HCT116 (cell line): ENCODE results near the gene MMS19. TPM values are rescaled to one million over a fixed set of nuclear protein-coding genes. Genes with fewer than 3 reads are reported as not detected.

Experiments used
- ATAC-seq: fragments of 200-7000 bp; cut with Tn5 transposase; 2 replicates; pipeline ENCODE4 v1.9.1; 2020; ENCODE audit warnings: mild to moderate bottlenecking, moderate library complexity
- BruUV-seq: library from RNA; stranded (reverse); fragments of 400-500 nt; replicated peaks from 2 replicates; lab custom pipeline; 2021; lab: Mats Ljungman, UMichigan
- CTCF ChIA-PET: fragments of 300-600 bp; sonication (Branson Sonifier 250); formaldehyde crosslinking; loops from one replicate; lab custom pipeline; 2021; ENCODE audit warnings: antibody characterized with exemption; lab: Charles Lee
- POLR2A ChIA-PET: fragments of 300-600, 350-600 bp; sonication (Branson Sonifier 250); formaldehyde crosslinking; loops from one replicate; lab custom pipeline; 2021; ENCODE audit warnings: antibody characterized with exemption; lab: Charles Lee
- RAD21 ChIA-PET, 2 experiments: fragments of 300-600 bp; sonication (Branson Sonifier 250); formaldehyde crosslinking; loops; one replicate each; lab custom pipeline; 2023; ENCODE audit warnings: low total read pairs in 2 of 2; ENCODE audit not compliant: uncharacterized antibody in 2 of 2, unreplicated experiment in 2 of 2, low non-redundant PET in 1 of 2; lab: Charles Lee
- DNase-seq: peaks from one replicate; pipeline ENCODE4 v3.0.0-alpha.2; 2010; ENCODE audit warnings: low read depth, low spot score
- H2AFZ ChIP-seq: fragments of 200-600 bp; shearing (Covaris generic), sonication (generic); 2 replicates; pipeline ENCODE4 v1.6.1; 2017; ENCODE audit warnings: low read depth, mixed run types, mixed read lengths, antibody characterized with exemption, low read length; ENCODE audit not compliant: poor library complexity, severe bottlenecking
- H3K27ac ChIP-seq: 2 replicates; pipeline ENCODE4 v1.5.1; 2012; ENCODE audit warnings: low read depth, low read length
- H3K27me3 ChIP-seq: fragments of 200-600 bp; sonication (generic); 2 replicates; pipeline ENCODE4 v1.6.1; 2016; ENCODE audit warnings: mixed run types, low read length, mixed read lengths; ENCODE audit not compliant: insufficient read depth
- H3K36me3 ChIP-seq, 2 experiments: fragments of 200-500 bp in 1 of 2; fragments of 200-600 bp in 1 of 2; sonication (Bioruptor generic) in 1 of 2; sonication (generic) in 1 of 2; 2 replicates each; pipeline versions ENCODE4 v1.5.1 to v1.6.1; 2014 to 2016; ENCODE audit warnings: low read length in 2 of 2, inconsistent platforms in 1 of 2, mixed read lengths in 1 of 2, mixed run types in 1 of 2; ENCODE audit not compliant: insufficient read depth in 2 of 2, control insufficient read depth in 1 of 2
- H3K4me1 ChIP-seq, 2 experiments: fragments of 200-600 bp in 1 of 2; sonication (generic) in 1 of 2; 2 replicates each; pipeline versions ENCODE4 v1.5.1 to v1.6.1; 2012 to 2017; ENCODE audit warnings: low read length in 2 of 2, inconsistent platforms in 1 of 2, mild to moderate bottlenecking in 1 of 2, mixed read lengths in 1 of 2, mixed run types in 1 of 2, moderate library complexity in 1 of 2; ENCODE audit not compliant: insufficient read depth in 2 of 2, control insufficient read depth in 1 of 2
- H3K4me2 ChIP-seq: fragments of 200-600 bp; sonication (generic); 2 replicates; pipeline ENCODE4 v1.6.1; 2017; ENCODE audit warnings: mixed run types, low read length, mixed read lengths
- H3K4me3 ChIP-seq, 2 experiments: fragments of 200-600 bp in 1 of 2; sonication (generic) in 1 of 2; replicated peaks in 1 of 2; 2 replicates each; pipeline ENCODE4 v1.5.1; 2011 to 2016; ENCODE audit warnings: low read length in 2 of 2, control low read depth in 1 of 2, low read depth in 1 of 2, mild to moderate bottlenecking in 1 of 2, mixed read lengths in 1 of 2, mixed run types in 1 of 2
- H3K79me2 ChIP-seq: fragments of 200-600 bp; sonication (generic); 2 replicates; pipeline ENCODE4 v1.6.1; 2017; ENCODE audit warnings: mild to moderate bottlenecking, mixed run types, low read length, moderate library complexity, mixed read lengths; ENCODE audit not compliant: insufficient read depth
- H3K9ac ChIP-seq: fragments of 200-600 bp; sonication (generic); 2 replicates; pipeline ENCODE4 v1.6.1; 2016; ENCODE audit warnings: low read length, mixed read lengths
- H3K9me2 ChIP-seq: fragments of 200-600 bp; sonication (generic), shearing (Covaris generic); 2 replicates; pipeline ENCODE4 v1.6.1; 2017; ENCODE audit warnings: mixed run types, mild to moderate bottlenecking, moderate library complexity; ENCODE audit not compliant: insufficient read depth
- H3K9me3 ChIP-seq, 2 experiments: fragments of 200-500 bp in 1 of 2; fragments of 200-600 bp in 1 of 2; sonication (Bioruptor generic) in 1 of 2; sonication (generic) in 1 of 2; 2 replicates each; pipeline ENCODE4 v1.6.1; 2014 to 2017; ENCODE audit warnings: low read length in 2 of 2, mixed read lengths in 2 of 2, inconsistent platforms in 1 of 2, low read depth in 1 of 2, mild to moderate bottlenecking in 1 of 2, mixed run types in 1 of 2, moderate library complexity in 1 of 2; ENCODE audit not compliant: control insufficient read depth in 1 of 2, insufficient read depth in 1 of 2
- H4K20me1 ChIP-seq: fragments of 200-600 bp; sonication (generic), shearing (Covaris generic); 2 replicates; pipeline ENCODE4 v1.6.1; 2017; ENCODE audit warnings: mixed run types, mild to moderate bottlenecking, moderate library complexity; ENCODE audit not compliant: insufficient read depth
- CBX3 ChIP-seq: IDR thresholded peaks from 2 replicates; pipeline ENCODE4 v1.6.1; 2012; ENCODE audit warnings: low read depth
- ELF1 ChIP-seq: IDR thresholded peaks from 2 replicates; pipeline ENCODE4 v1.6.1; 2012; ENCODE audit warnings: low read depth, borderline replicate concordance
- EZH2phosphoT487 ChIP-seq: fragments of 200-600 bp; IDR thresholded peaks from 2 replicates; pipeline ENCODE4 v1.6.1; 2018; ENCODE audit warnings: antibody characterized with exemption, borderline replicate concordance
- FOSL1 ChIP-seq: IDR thresholded peaks from 2 replicates; pipeline ENCODE4 v1.6.1; 2012; ENCODE audit warnings: low read depth
- JUND ChIP-seq: IDR thresholded peaks from 2 replicates; pipeline ENCODE4 v1.6.1; 2012
- POLR2A ChIP-seq: IDR thresholded peaks from 2 replicates; pipeline ENCODE4 v1.7.0; 2011; ENCODE audit warnings: borderline replicate concordance; ENCODE audit not compliant: insufficient read depth, insufficient read length; ENCODE audit errors: extremely low read depth
- POLR2AphosphoS5 ChIP-seq: IDR thresholded peaks from 2 replicates; pipeline ENCODE4 v1.6.1; 2011; ENCODE audit warnings: mild to moderate bottlenecking, low read depth, low read length, moderate library complexity
- SIN3A ChIP-seq: IDR thresholded peaks from 2 replicates; pipeline ENCODE4 v1.6.1; 2012; ENCODE audit warnings: low read depth
- TCF7L2 ChIP-seq: IDR thresholded peaks from 2 replicates; pipeline ENCODE4 v1.7.0; 2011; ENCODE audit warnings: borderline replicate concordance, inconsistent platforms; ENCODE audit not compliant: insufficient read depth, insufficient read length; ENCODE audit errors: extremely low read depth
- YY1 ChIP-seq: IDR thresholded peaks from 2 replicates; pipeline ENCODE4 v1.6.1; 2011; ENCODE audit warnings: low read length, low read depth, moderate library complexity, mild to moderate bottlenecking; ENCODE audit not compliant: insufficient replicate concordance; ENCODE audit errors: extremely low read depth
- intact Hi-C: fragments of 100-400 bp; cut with micrococcal nuclease; formaldehyde crosslinking; loops from 2 replicates; pipeline ENCODE4 v1.10.0; 2022
- total RNA-seq: library from RNA; stranded (reverse); gene quantifications from one replicate; pipeline ENCODE4 v1.2.1, GENCODE V29; 2021; ENCODE audit not compliant: unreplicated experiment
- TF ChIP-seq, protein P1 (sequence below): IDR thresholded peaks from 2 replicates; pipeline ENCODE4 v1.6.1; 2011; ENCODE audit warnings: mild to moderate bottlenecking, low read length, moderate library complexity; ENCODE audit not compliant: insufficient replicate concordance; ENCODE audit errors: extremely low read depth
- TF ChIP-seq, protein P2 (sequence below), 3 experiments: fragments of 200-600 bp in 1 of 3; sonication (generic) in 1 of 3; IDR thresholded peaks in 2 of 3; conservative IDR thresholded peaks in 1 of 3; 2 replicates each; pipeline ENCODE4 v1.5.1; 2012 to 2017; ENCODE audit warnings: low read depth in 2 of 3, low read length in 2 of 3, antibody characterized with exemption in 1 of 3, borderline replicate concordance in 1 of 3, control low read depth in 1 of 3, mild to moderate bottlenecking in 1 of 3, mixed read lengths in 1 of 3, mixed run types in 1 of 3, moderate library complexity in 1 of 3; ENCODE audit not compliant: insufficient read depth in 1 of 3
- TF ChIP-seq, protein P3 (sequence below): IDR thresholded peaks from 2 replicates; pipeline ENCODE4 v1.6.1; 2012

The MMS19 gene
- total RNA-seq, 1 experiment from 2014 or later, result 101 TPM

DNA sequence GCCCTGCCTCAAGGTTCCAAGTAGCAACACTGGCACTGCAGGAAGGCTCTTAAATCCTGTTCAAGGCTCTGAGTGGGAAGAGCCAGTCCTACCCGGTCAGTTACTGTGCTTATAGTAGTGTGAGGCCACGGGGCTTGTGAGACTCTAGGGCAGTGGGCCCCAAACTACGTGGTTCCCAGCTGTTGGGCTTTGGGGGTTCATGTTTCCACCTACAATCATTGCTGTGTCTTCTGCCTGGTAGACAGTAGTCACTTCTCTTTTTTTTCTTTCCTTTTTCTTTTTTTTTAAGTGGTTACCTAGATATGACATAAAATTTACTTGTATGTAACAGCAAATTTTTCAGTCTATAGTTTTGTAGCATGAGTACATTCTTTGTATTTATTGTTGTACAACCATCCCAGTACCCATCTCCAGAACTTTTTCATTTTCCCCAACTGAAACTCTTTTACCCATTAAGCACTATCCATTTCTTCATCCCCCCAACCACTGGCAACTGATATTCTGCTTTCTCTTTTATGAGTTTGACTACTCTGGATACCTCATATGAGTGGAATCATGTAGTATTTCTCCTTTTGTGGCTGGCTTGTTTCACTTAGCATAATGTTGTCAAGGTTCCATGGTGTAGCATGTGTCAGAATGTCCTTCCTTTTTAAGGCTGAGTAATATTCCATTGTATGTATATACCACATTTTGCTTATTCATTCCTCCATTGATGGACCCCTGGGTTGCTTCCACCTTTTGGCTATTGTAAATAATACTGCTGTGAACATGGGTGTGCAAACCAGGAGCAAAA, 8.2 kb upstream of the MMS19 start:
- H3K4me3 ChIP-seq, result no peak overlapping the region
- H3K27me3 ChIP-seq, result no peaks in the 10 kb centered on the region
- H3K9me3 ChIP-seq, result no peaks in the 10 kb centered on the region
- TF ChIP-seq, protein P1, sequence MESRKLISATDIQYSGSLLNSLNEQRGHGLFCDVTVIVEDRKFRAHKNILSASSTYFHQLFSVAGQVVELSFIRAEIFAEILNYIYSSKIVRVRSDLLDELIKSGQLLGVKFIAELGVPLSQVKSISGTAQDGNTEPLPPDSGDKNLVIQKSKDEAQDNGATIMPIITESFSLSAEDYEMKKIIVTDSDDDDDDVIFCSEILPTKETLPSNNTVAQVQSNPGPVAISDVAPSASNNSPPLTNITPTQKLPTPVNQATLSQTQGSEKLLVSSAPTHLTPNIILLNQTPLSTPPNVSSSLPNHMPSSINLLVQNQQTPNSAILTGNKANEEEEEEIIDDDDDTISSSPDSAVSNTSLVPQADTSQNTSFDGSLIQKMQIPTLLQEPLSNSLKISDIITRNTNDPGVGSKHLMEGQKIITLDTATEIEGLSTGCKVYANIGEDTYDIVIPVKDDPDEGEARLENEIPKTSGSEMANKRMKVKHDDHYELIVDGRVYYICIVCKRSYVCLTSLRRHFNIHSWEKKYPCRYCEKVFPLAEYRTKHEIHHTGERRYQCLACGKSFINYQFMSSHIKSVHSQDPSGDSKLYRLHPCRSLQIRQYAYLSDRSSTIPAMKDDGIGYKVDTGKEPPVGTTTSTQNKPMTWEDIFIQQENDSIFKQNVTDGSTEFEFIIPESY, result no peak
- TF ChIP-seq YY1, result no peak
- TF ChIP-seq JUND, result no peak
- no peak for TF ChIP-seq SIN3A
- TF ChIP-seq, protein P2, sequence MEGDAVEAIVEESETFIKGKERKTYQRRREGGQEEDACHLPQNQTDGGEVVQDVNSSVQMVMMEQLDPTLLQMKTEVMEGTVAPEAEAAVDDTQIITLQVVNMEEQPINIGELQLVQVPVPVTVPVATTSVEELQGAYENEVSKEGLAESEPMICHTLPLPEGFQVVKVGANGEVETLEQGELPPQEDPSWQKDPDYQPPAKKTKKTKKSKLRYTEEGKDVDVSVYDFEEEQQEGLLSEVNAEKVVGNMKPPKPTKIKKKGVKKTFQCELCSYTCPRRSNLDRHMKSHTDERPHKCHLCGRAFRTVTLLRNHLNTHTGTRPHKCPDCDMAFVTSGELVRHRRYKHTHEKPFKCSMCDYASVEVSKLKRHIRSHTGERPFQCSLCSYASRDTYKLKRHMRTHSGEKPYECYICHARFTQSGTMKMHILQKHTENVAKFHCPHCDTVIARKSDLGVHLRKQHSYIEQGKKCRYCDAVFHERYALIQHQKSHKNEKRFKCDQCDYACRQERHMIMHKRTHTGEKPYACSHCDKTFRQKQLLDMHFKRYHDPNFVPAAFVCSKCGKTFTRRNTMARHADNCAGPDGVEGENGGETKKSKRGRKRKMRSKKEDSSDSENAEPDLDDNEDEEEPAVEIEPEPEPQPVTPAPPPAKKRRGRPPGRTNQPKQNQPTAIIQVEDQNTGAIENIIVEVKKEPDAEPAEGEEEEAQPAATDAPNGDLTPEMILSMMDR (IDR thresholded peaks at IDR 0.05 in 2 of 3, conservative IDR thresholded peaks at IDR 0.05 in 1 of 3; ENCODE audit: borderline replicate concordance in 1 of 3, insufficient read depth in 1 of 3, low read depth in 2 of 3, low read length in 2 of 3), result no peak
- TF ChIP-seq, protein P3, sequence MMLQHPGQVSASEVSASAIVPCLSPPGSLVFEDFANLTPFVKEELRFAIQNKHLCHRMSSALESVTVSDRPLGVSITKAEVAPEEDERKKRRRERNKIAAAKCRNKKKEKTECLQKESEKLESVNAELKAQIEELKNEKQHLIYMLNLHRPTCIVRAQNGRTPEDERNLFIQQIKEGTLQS, result no peak
- TF ChIP-seq TCF7L2, result no peak
- TF ChIP-seq POLR2A, result no peak
- TF ChIP-seq FOSL1, result no peak
- no peak for TF ChIP-seq CBX3
- no peak for TF ChIP-seq EZH2phosphoT487
- no peak for TF ChIP-seq POLR2AphosphoS5
- TF ChIP-seq ELF1, result no peak
- ChIA-PET POLR2A (no interaction called here), CTCF (no interaction called here), RAD21 (no interaction called here)
- H3K36me3 ChIP-seq, result no peaks in the 10 kb centered on the region
- ATAC-seq (no peak), DNase-seq (no peak)
- H3K9ac ChIP-seq, result no peak overlapping the region
- no peaks in the 10 kb centered on the region for H4K20me1 ChIP-seq
- no peaks in the 10 kb centered on the region for H3K4me1 ChIP-seq
- BruUV-seq, result no TSS peak
- intact Hi-C loops, result no loop called here
- H3K27ac ChIP-seq, result no peak overlapping the region
- no peak overlapping the region for H2AFZ ChIP-seq
- H3K9me2 ChIP-seq, result no peaks in the 10 kb centered on the region
- no peak overlapping the region for H3K4me2 ChIP-seq
- H3K79me2 ChIP-seq, result no peaks in the 10 kb centered on the region; the same call in 1 of the 2 replicates
